ENCODE measurements around the gene SMIM24. TPM values are rescaled to one million over a fixed set of nuclear protein-coding genes. Genes with fewer than 3 reads are reported as not detected.

SMIM24 gene
- total RNA-seq, 2 donors from 2014 or later = not detected

DNA sequence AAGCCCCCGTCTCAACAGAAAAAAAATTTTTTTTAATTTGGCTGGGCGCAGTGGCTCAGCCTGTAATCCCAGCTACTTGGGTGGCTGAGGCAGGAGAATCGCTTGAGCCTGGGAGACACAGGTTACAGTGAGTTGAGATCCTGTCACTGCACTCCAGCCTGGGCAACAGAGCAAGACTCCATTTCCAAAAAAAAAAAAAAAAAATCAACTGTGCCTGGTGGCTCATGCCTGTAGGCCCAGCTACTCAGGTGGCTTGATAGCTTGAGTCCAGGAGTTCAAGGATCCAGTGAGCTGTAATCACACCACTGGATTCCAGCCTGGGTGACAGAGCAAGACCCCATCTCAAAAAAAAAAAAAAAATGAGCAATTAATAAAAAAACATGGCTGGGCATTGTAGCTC lies 21.5 kb upstream of the SMIM24 start:
- intact Hi-C loops (cut with DNase I) = no loop called here
- DNase-seq (no peak), ATAC-seq (no peak)

DNA sequence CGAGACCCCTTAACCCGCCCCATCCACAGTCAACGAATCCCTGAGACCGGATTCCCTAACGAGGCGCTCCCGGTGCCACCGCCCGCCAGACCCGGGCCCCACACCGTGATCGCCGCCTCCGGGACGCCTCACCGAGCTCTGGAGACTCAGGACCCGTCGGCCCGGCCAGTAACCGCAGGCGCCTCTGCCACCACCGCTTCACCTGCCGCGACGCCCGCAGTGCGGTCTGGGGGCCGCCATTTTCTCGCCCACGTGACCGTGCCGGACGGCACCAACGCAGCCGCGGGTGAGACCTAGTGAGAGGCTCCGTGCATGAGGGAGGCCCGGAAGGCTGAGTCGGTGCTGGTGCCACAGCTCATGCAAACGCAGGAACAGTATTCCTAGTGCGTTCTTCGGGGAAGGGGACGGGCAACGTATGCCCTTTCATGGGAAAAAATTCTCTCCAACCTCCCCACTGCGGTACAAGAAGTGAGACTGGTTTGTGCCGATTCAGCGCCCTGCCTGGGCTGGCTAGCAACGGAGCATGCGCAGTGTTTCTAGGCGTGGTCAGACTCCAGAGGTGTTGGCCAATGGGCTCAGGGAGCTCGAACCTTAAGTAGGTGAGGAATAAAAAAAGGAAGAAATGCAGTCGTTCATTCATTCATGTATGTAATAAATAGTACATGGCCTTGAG lies 20.2 kb upstream of the SMIM24 start, which contains the start of gene DOHH:
Gene DOHH, minus strand, starts transcription at position 246 of the 673 bp plus-strand sequence. CDS start 3,860 bp downstream, outside the sequence.
- peak; percentile 95 to 97 for ATAC-seq
- intact Hi-C loops (cut with DNase I) = no loop called here
- peak; percentile 96 for DNase-seq

DNA sequence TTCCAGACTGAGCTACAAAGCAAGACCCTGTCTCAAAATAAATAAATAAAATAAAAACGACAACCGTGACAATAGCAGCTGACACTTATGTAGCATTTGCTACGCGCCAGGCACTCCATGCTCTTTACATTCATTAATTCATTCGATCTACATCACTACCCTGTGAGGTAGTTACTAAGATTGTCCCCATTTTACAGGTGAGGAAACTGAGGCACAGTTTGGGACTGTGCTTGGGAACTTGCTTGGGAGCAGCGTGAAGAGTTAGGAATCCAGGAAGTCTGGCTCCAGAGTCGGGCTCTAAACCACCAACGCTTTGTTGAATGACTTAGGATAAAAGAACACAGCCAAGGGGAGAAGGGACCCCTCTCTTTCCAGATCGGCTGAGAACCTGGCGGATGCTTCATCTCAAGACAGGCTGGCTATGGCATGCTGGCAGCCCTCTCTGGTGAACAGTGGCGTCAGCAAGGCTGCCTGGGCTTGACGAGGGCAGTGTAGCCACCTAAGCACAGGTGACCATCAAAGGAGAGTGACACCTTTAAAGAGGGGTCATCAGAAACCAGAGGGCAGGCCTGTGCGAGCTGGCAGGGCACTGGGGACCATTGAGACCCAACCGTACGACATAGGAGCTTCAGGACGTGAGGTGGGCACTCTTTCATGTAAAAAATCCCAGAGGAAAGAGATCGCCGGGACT lies 19.6 kb upstream of the SMIM24 start:
- peak; percentile 5 to 11 for ATAC-seq
- intact Hi-C loops (cut with DNase I) = no loop called here
- DNase-seq = no peak

DNA sequence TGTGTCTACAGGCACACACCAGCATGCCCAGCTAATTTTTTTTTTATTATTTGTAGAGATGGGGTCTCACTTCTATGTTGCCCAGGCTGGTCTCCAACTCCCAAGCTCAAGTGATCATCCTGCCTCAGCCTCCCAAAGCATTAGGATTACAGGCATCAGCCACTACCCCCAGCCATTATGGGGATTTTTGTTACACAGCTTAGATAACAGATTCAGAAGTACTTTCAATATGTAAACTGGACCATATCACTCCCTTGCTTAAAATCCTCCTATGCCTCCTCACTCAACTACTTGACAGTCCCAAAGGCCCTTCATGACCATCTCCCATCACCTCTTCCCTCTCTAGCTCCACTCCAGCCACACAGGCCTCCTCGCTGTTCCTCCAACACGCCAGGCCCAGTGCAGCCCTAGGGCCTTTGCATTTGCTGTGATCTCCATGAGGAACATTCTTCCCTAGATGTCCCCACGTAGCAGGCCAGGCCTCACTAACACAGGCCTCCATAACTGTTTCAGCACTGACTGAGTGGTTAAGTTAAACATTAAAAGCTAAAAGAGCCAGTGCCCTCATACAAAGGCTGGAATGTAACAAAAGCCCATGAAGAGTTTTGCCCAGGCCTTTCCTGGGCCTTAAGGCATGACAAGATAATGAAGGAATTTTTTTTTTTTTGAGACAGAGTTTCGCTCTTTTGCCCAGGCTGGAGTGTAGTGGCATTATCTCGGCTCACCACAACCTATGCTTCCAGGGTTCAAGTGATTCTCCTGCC lies 17.6 kb upstream of the SMIM24 start:
- no peak for ATAC-seq
- intact Hi-C loops (cut with DNase I) = no loop called here
- DNase-seq = no peak

GRCh38 chr19:3496392-3497273 lies 16.3 kb upstream of the SMIM24 start:
- ATAC-seq = no peak
- no peak for DNase-seq
- intact Hi-C loops (cut with DNase I) = no loop called here

- ATAC-seq = no peak
- DNase-seq = no peak
- intact Hi-C loops (cut with DNase I) = no loop called here
These were observed 14.2 kb upstream of the SMIM24 start for GRCh38 chr19:3494559-3494958.

DNA sequence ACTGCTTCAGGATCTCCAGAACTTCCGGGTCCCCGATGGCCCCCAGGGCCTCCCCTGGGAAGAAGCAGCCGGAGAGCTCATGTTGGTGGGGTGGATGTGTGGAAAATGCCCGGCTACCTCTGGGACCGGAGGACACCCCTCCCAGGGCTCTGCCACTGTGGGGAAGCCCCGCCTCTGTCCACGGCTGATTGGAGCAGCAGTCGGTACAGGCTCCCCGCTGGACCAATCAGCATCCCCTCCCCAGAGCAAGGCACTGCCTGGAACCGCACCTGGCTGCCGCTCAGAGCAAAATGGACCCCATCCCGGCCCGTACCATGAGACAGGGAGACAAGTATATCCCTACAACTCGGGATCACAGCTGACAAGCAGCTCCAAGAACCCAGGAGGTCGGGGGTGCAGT lies 13.7 kb upstream of the SMIM24 start:
- DNase-seq (no peak), ATAC-seq (peak; percentile 46 to 53)
- intact Hi-C loops (cut with DNase I) = no loop called here

GRCh38 chr19:3493651-3494050 lies 13.3 kb upstream of the SMIM24 start:
- intact Hi-C loops (cut with DNase I) = no loop called here
- ATAC-seq = no peak
- DNase-seq = no peak

DNA sequence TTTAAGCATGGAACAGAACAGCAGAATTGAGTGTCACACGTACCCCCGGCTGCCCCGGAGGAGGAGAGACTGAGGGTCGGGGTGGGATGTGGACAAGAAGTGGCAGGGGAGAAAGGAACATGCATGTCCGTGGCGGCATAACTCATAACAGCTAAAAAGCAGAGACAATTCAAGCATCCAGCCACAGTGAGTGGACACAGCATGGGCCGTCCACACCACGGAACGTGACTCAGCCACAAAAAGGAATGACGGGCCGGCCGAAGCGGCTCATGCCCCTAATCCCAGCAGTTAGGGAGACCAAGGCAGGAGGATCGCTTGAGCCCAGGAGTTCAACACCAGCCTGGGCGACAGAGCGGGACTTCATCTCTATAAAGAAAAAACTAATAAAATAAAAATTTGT lies 12.6 kb upstream of the SMIM24 start:
- DNase-seq = no peak

GRCh38 chr19:3492131-3492839 lies 12.0 kb upstream of the SMIM24 start:
- no peak for DNase-seq
- intact Hi-C loops (cut with DNase I) = no loop called here
- no peak for ATAC-seq

More for the DNA sequence above, 12.6 kb upstream of the SMIM24 start:
- intact Hi-C loops (cut with DNase I) = no loop called here
- no peak for ATAC-seq

DNA sequence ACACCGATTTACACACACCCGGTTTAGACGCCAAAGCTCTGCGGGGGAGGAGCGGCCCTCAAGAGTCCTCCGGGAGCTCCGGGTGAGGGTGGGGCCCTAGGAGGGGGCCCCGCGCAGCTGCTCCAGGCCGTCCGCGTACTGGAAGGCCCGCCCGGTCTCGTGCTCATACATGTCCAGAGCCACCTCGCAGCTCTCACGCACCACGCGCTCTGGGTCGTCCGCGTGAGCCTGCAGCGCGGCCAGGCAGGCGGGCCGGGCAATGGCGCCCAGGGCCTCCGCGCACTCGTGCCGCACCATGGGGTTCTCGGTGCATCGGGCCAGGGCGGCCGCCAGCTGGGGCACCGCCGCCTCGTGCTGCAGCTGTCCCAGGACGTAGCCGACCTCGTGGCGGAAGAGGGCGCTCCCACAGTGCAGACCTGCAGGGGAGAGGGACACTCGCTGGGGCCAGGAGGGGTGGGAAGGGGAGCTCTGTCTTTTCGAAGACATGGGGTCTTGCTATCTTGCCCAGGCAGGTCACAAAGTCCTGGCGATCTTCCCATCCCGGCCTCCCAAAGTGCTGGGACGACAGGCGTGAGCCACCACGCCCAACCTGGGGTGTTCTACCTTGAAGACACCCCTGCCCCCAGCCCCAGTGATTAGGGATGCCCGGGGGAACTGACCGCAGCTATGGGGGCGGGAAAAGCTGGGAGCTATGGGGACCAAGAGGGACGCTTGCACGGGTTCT lies 11.2 kb upstream of the SMIM24 start:
- ATAC-seq = no peak
- DNase-seq = no peak
- intact Hi-C loops (cut with DNase I) = no loop called here

GRCh38 chr19:3483226-3483628 lies 2.9 kb upstream of the SMIM24 start, which contains the start of gene SMIM44:
Gene SMIM44 (minus strand): TSS chr19:3483441. CDS start chr19:3483403, 38 bp downstream.
- DNase-seq = no peak
- intact Hi-C loops (cut with DNase I) = no loop called here

GRCh38 chr19:3482507-3483225 lies 2.3 kb upstream of the SMIM24 start:
- intact Hi-C loops (cut with DNase I) = no loop called here
- ATAC-seq (no peak), DNase-seq (no peak)

More at GRCh38 chr19:3483226-3483628, 2.9 kb upstream of the SMIM24 start, which contains the start of gene SMIM44:
- no peak for ATAC-seq

DNA sequence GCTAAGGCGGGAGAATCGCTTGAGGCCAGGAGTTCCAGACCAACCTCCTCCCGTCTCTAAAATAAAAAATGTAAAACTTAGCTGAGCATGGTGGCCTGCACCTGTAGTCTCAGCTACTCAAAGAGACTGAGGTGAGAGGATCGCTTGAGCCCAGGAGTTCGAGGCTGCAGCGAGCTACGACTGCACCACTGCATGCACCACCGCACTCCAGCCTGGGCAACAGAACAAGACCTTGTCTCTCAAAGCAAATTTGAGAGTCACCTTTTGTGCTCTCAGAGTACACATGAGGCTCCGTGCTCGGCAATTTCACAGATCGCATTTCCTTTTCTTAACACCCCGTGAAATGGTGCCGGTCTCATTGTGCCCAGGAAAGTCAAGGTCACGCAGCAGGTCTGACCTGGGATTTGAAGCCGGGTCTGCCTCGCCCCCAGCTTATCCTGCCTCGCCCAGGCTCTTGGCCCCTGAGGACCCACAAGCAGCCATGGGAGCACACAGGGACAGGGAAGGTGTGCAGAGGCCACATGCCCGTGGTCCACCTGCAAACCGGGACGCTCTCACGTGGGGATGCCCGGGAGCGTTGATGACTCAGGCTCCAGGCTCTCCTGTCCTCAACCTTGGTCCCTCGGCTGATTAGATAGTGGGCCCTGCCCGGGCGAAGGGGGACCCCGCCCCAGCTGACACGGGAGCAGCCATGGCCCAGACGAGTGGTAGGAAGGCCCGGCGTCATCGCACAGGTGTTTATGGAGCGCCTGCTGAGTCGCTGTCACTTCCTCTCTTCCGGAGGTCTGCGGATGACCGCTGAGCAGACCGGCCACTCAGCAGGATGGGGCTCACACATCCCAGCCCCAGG lies 1.1 kb upstream of the SMIM24 start:
- no peak for ATAC-seq
- no peak for DNase-seq
- intact Hi-C loops (cut with DNase I) = no loop called here

- intact Hi-C loops (cut with DNase I) = loop anchor here (2.0 to 10.0 kb wide), 3 partner anchors 157 to 255 kb away; partner anchors contain the start of gene CELF5 (in 1 of the 2)
- DNase-seq (no peak), ATAC-seq (peak in 1 of 2 donors; percentile 8)
These were observed 500 bp downstream of the SMIM24 start for GRCh38 chr19:3479834-3480215.

All from left cardiac atrium (tissue), 4 donors.